Measurements from ENCODE around the gene TPX2.

DNA sequence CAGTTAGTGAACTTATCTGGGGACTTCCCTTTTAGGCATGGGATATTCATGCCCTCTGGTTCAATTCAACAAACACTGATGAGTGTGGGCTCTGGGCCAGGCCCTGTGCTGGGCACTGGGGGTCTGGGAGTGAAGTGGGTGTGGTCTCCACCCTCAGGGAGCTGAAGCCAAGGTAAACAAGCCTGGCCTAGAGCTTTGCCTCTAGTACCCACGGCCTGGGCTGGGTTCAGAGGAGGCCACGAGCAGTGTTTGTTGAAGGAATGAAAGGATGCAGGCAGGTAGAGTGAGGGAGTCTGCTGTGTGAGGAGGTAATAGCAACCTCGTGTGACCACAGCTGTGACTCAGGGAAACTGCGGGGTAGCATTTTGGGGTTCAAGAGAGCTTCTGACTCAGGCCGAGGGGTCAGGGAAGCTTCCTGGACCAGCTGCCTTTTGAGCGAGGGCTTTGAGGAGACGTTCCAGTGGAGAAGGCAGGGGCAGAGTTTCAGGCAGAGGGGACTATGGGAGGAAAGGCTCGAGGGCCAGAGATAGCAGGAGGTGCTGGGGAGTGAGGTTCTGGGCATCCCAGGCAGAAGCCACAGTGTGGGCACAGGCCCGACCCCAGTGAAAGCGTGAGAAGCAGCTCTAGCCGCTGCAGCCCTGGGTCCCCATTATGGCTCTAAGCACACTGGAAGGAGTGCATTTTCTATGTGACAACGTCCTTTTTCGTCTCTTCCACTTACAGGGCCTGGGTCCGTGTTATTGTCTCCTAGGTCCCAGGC, 85.6 kb downstream of the TPX2 start:
- TF ChIP-seq JUND (IDR thresholded peaks at IDR 0.05; ENCODE audit: low read length) (no peak), CHD1 (IDR thresholded peaks at IDR 0.05; ENCODE audit: low read depth, low read length) (no peak), ASH2L (IDR thresholded peaks at IDR 0.05; ENCODE audit: low read length) (no peak), SIN3A (conservative IDR thresholded peaks at IDR 0.05 in 1 of 2, IDR thresholded peaks at IDR 0.05 in 1 of 2; ENCODE audit: low read depth in 1 of 2, low read length in 2 of 2) (no peak), CREB1 (IDR thresholded peaks at IDR 0.05) (no peak), BCL11A (IDR thresholded peaks at IDR 0.05; ENCODE audit: low read depth in 2 of 2, low read length in 2 of 2) (no peak), POLR2A (IDR thresholded peaks at IDR 0.05; ENCODE audit: control extremely low read depth in 1 of 2, low read depth in 2 of 2, low read length in 2 of 2) (no peak), TAF1 (IDR thresholded peaks at IDR 0.05; ENCODE audit: low read depth, low read length) (no peak), SP1 (IDR thresholded peaks at IDR 0.05; ENCODE audit: low read depth, low read length) (no peak), MAFK (IDR thresholded peaks at IDR 0.05; ENCODE audit: low read depth, low read length) (no peak)
- TF ChIP-seq, protein P1, sequence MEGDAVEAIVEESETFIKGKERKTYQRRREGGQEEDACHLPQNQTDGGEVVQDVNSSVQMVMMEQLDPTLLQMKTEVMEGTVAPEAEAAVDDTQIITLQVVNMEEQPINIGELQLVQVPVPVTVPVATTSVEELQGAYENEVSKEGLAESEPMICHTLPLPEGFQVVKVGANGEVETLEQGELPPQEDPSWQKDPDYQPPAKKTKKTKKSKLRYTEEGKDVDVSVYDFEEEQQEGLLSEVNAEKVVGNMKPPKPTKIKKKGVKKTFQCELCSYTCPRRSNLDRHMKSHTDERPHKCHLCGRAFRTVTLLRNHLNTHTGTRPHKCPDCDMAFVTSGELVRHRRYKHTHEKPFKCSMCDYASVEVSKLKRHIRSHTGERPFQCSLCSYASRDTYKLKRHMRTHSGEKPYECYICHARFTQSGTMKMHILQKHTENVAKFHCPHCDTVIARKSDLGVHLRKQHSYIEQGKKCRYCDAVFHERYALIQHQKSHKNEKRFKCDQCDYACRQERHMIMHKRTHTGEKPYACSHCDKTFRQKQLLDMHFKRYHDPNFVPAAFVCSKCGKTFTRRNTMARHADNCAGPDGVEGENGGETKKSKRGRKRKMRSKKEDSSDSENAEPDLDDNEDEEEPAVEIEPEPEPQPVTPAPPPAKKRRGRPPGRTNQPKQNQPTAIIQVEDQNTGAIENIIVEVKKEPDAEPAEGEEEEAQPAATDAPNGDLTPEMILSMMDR (IDR thresholded peaks at IDR 0.05; ENCODE audit: control extremely low read depth in 1 of 3, insufficient read depth in 1 of 3, low read depth in 1 of 3, low read length in 3 of 3), result no peak
- TF ChIP-seq, protein P2, sequence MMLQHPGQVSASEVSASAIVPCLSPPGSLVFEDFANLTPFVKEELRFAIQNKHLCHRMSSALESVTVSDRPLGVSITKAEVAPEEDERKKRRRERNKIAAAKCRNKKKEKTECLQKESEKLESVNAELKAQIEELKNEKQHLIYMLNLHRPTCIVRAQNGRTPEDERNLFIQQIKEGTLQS (IDR thresholded peaks at IDR 0.05; ENCODE audit: insufficient read depth, low read depth, low read length), result no peak
